Esophagus muscularis mucosa (tissue), 3 donors: Measurements from ENCODE around the gene SYNDIG1.

Experiments
- POLR2A ChIP-seq: fragments of 450-650 bp; IDR thresholded peaks from one replicate; pipeline ENCODE4 v1.6.1; 2017; ENCODE audit warnings: antibody characterized with exemption, moderate library complexity, mild to moderate bottlenecking, low read depth
- POLR2AphosphoS5 ChIP-seq, 2 donors: sonication (generic); formaldehyde crosslinking; IDR thresholded peaks; one replicate each; pipeline ENCODE4 v1.6.1; 2017; ENCODE audit warnings: antibody characterized with exemption in 2 of 2
- TF ChIP-seq, protein P1 (sequence below), 3 experiments: fragments of 200-600 bp in 2 of 3; fragments of 450-650 bp in 1 of 3; sonication (generic) in 2 of 3; IDR thresholded peaks; one replicate each; pipeline ENCODE4 v1.5.1; 2017 to 2019; ENCODE audit warnings: antibody characterized with exemption in 3 of 3, mild to moderate bottlenecking in 2 of 3, moderate library complexity in 1 of 3

DNA sequence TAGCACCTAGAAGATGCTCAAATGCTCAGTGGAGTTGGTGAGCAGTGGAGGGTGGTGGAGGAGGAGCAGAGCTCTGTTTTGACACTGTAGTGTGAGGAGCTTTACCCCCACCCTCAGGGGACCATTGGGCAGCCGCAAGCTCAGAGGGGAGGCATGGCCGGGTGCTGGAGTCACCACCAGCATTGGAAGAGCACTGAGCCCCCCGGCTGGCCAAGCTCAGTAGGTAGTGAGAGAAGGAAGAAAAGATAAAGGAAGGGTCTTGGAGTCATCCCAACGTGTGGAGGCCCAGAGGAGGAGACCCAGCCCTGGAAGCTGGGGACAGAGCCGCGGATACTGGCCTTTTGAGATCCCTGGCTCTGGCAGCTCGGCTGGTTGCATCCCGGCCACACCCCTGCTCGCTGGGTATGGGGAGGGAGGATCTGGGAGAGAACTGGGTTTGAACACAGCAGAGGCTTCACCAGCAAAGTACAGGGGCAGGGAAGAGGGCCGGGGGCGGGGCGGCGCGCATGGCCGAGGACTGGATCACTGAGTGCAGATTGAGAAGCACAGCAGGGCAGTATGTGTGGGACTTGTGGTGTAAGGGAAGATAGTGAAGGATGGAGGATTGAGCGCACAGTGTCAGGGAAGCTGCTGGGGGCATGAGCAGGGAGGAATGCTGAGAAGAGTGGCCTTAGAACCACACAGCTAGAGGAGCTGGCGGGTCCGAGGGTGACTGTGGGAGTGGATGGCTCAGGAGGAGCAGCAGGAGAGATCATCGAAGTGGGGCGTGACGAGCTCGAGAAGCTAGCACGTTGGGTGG lies 24.4 kb downstream of the SYNDIG1 start:
- TF ChIP-seq, protein P1, sequence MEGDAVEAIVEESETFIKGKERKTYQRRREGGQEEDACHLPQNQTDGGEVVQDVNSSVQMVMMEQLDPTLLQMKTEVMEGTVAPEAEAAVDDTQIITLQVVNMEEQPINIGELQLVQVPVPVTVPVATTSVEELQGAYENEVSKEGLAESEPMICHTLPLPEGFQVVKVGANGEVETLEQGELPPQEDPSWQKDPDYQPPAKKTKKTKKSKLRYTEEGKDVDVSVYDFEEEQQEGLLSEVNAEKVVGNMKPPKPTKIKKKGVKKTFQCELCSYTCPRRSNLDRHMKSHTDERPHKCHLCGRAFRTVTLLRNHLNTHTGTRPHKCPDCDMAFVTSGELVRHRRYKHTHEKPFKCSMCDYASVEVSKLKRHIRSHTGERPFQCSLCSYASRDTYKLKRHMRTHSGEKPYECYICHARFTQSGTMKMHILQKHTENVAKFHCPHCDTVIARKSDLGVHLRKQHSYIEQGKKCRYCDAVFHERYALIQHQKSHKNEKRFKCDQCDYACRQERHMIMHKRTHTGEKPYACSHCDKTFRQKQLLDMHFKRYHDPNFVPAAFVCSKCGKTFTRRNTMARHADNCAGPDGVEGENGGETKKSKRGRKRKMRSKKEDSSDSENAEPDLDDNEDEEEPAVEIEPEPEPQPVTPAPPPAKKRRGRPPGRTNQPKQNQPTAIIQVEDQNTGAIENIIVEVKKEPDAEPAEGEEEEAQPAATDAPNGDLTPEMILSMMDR (IDR thresholded peaks at IDR 0.05) = no peak
- no peak for TF ChIP-seq POLR2AphosphoS5 (IDR thresholded peaks at IDR 0.05)
- no peak for TF ChIP-seq POLR2A
